Superior temporal gyrus (tissue), 1 donor: ENCODE results near the gene PRG2.
A peak's percentile ranks its signal among the peaks of the same experiment; 100 is the strongest.
"Not testable (repeated sequence)": the region's sequence is repeated elsewhere in the genome, so short reads cannot be mapped to it uniquely, and the experiment has no call there.

Source experiments
- DNase-seq: peaks from one replicate; pipeline ENCODE4 v3.0.0-alpha.2; 2016; ENCODE audit errors: extremely low spot score

PRG2 gene

DNA sequence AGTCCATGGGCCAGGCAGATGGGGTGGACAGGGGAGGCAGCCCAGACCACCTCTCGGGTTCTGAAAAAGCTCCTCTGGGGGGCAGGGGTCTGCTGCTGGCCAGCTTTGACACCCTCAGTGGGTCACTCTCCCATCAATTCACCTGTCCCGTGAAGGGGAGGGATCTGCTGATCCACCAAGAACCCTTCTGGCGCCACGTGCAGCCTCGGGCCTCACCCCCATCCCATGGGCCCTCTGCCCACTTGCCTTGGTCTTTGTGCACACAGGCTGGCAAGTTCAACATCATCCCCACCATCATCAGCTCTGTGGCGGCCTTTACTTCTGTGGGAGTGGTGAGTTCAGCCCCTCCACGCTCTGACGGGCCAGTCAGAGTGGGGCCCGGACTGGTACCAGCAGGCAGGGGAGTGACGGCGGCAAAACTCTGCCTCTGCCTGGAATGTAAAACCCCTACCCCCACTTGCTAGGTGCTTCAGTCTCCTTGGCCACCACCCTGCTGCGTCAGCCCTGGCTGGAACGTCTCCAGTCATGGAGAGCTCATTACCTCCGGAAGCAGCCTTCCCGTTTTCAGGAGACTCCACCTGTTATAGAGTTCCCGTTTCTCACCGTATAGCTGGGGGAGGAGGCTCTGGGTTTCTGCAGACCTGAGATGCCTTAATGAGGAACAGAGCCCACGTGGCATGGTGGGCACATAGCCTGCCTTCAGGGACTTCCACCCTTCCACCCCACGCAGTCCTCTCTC lies 22.2 kb downstream of the PRG2 start:
- DNase-seq: no peak

DNA sequence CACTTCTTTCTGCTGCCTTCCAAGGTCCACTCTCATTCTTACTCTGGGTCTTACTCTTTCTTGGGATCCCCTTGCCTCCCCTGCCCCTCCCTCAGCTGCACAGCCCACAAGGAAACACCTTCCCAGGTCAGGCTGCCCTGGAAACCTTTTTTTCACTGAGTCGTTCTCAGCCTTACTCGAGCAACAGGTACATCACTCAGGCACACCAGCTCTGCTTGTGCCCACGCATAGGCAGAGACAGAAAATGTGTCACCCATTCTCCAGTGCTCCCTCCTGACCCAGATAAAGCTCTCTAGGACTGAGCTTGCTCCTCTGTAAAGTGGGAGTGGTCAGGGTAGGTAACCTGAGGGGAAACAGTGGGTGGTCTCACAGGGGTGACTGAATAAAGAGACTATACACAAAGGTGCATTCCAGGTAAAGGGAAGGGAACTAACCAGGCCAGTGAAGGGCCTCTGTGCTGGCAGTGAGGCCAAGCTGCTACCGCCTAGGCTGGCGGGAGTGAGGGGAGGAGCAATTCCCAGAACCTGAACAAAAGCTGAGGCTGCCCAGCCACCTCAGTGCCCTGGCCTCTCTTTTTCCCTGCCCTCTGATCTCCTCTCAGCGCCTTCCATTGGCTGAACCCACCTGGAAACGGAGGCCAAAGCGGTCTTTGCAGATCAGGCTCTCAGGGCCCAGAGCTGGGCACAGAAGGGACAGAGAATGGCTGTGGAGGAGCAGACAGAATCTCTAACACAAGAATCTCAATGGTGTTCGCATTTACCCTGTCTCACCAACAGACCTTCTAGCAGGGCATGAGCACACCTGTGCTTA lies 25.4 kb downstream of the PRG2 start:
- no peak for DNase-seq

DNA sequence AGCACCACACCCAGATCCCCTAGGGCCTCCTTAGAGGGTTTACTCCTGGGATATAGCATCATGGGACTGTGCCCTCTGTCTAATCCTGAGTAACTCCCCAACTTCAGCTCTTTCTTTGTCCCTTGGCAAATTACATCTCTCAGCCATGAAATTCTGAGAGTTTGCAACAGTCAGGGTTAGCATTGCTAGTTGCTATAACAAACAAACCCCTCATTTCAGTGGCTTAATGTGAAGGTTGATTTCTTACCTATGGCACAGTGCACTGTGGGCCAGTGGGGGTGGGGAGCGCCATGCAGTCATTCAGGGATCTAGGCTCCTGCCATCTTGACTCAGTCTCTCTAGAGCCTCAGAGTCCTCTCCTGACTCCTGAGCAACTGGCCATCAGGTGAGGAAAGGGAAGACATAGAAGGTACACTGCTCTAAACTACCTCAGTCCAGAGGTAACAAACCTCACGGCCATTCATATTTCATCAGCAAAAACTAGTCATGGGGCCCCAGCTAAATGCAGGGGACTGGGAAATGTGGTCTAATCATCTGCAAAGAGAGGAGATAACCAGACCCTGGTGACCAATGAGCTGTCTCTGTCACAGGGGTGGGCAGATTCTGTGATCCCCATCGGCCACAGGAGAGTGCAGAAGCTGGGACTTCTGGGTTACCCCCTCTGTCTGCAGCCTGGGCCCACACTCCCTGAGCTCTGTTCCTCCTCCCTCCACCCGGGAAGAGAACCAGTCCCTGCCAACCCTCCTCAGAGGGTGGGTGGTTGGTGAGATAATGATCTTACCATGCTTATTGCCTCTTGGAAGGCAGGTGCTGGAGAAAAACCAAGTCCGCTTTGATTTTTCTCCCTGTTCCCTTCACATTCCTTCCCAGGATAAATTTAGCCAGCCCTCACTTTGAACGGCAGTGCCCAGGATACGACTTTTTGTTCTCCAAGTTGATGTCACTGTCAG lies 27.0 kb downstream of the PRG2 start:
- peak; percentile 45 for DNase-seq

DNA sequence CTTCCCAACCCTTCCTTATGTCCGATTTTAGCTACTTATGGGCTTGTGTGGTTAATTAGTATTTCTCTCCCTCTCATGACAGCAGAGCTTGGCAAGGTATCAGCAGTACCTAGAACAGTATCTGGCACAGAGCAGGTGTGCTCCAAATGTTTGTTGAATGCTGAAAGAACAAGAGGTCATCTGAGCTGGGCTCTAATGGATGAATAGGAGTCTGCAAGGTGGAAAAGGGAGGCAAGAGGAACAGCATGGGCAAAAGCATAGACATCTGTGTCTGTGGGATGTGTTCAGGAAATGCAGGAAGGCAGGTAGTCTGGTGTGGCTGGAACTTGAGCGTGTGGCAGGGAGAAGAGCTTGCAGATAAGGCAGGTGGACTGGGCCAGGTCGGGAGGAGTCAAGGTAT lies 28.5 kb downstream of the PRG2 start:
- no peak for DNase-seq

DNA sequence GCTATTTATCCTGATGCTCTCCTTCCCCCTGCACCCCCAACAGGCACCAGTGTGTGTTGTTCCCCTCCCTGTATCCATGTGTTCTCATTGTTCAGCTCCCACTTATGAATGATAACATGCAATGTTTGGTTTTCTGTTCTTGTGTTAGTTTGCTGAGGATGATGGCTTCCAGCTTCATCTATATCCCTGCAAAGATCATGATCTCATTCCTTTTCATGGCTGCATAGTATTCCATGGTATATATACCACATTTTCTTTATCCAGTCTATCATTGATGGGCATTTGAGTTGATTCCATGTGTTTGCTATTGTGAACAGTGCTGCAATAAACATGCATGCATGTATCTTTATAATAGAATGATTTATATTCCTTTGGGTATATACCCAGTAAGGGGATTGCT lies 29.0 kb downstream of the PRG2 start:
- DNase-seq: not testable (repeated sequence)

DNA sequence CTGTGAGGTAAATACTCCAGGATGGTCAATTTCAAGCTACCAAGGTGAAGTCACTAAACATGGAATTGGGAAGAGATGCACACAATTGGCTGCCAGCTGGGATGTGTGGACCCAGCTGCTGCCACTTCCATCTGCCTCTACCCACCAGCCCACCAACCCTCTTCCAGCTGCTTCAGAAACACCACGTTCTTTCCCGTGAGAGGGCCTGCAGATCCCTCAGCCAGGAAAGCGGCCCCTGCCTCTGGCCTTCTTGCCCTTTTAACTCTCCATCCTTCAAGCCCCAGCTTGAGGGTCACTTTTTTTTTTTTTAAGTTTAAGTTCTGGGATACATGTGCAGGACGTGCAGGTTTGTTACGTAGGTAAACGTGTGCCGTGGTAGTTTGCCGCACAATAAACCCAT lies 29.5 kb downstream of the PRG2 start:
- no peak for DNase-seq

DNA sequence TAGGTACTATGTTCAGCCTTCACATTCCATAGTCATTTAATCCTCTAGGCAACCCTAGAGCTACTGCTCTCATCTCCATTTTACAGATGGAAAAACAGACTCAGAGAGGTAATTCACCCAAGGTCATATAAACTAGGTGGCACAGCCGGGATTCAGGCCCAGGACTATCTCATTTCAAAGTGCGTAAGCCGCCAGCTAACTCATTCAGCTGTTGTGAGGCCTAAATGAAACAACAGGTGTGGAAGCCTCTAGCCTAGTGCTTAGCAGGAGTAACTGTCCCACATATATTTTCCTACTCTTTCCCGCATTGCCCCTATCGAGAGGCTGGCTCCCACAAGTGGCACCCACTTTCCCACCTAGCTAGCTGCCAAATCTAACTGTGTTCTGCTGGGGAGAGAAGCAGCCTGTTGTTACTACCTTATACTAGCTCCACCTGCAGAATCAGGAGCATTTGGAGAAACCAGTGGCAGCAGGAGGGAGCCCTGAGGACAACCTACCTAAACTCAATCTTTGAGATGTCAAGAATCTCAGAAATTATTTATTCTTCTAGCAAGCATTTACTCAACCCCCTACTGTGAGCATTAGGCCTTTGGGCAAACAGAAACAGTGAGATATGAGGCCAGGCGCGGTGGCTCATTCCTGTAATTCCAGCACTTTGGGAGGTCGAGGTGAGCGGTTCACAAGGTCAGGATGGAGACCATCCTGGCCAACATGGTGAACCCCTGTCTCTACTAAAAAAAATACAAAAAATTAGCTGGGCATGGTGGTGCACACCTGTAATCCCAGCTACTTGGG lies 30.4 kb downstream of the PRG2 start:
- DNase-seq: no peak

DNA sequence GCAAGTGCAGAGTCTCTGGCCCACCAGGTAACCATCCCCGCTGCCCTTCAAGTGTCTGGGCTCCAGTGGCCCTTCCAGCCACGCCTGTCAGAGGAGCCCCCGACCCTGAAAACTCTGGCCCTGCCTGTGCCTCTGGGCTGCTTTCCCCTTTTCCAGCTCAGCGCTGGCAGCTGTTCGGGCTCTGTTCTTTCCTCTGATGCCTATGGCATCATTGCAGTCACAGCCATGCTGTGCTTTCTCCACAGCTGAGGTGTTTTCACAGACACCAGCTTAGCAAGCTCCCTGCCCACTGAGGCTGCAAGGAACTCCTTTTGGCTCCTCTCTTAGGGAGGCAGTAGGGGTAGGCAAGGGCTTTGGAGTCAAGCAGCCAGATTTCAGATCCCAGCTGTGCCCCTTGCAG lies 31.1 kb downstream of the PRG2 start:
- DNase-seq: no peak

DNA sequence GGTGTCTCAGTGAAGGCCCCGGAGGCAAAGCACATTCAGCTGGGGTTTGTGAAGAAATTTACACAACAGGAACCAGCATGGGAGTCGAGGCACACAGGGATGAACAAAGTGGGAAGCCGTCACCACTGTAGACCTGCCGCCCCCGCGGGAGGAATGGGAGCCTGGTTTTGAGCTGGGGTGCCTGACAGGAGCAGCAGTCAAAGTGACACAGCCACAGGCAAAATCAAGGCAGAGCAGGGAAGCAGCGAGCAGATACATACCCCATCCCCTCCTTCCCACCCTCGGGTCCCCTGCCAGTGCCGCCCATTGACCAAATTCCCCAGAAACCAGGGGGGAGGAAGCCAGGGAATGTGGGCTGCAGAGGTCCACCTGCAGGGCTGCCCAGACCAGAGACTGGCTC lies 31.5 kb downstream of the PRG2 start:
- no peak for DNase-seq

DNA sequence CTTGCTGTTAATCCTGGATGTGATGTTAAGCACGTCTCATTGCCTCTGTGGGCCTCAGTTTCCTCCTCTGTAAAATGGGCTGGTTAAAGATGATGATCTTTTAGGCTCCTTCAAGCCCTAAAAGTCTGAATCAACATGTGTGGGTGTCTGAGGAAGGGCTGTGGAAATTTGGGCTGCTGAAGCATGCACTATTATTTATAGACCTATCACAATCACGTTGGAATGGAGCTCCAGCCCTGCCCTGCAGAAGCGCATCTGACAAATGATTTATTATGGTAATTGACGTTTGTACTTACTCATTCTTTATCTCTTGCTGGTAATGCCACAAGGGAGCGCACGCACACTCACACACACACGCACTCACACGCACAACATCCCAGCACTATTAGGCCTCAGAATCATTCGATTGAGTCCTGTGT lies 31.9 kb downstream of the PRG2 start:
- no peak for DNase-seq

DNA sequence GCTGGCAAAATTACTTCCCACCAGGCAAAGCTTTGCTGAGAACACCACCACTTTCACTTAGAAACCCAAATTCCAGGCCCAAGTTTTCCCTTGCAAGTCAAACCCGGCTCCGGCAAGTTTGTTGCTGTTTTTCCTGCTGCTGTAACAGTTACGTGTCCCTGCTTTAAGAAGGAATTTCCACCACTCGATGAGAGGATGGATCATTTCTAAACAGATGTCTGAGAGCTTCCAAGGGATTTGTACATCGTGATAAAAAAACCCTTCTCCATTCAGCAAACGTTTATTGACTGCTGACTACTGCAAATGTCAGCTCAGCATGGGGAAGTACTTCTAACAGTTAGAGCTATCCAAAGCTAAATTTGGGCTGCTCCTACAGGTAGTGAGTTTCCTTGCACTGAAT lies 32.6 kb downstream of the PRG2 start:
- DNase-seq: no peak

DNA sequence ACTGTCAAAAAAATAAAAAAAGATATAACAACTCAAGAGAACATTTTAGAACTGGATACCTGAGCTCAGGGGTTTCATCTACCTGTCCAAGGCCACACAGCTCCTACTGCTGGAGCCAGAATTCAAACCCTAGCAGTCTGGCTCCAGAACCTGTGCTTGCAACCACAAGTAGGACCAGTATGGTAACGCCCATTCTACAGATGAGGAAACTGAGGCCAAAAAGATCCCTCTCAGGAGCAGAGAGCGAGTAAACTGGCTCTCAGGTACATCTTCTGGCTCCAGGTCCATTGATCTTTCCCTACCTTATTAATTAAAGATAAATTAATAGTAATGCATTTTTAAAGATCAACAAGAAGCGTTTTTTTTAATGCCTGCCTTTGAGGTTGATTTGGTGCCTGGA lies 33.1 kb downstream of the PRG2 start:
- no peak for DNase-seq

DNA sequence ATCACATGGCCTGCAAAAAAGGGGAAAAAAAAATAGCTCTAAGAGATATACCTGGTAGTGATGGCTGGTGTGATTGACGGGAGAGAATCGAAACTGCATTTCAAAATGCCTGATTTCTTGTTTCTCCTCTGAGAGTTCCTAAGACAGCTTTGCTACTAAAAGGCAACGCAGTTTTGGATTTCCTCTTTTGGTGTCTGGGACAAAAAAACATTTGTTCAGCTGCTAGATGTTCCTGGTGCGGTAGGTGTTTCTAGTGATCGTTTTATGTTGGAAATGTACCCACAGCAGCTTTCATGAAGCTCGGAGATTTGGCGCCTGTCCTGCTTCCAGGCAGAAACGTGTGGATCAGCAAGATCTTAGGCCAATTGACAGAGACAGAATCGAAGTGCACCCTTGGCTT lies 34.2 kb downstream of the PRG2 start:
- DNase-seq: peak; percentile 60

DNA sequence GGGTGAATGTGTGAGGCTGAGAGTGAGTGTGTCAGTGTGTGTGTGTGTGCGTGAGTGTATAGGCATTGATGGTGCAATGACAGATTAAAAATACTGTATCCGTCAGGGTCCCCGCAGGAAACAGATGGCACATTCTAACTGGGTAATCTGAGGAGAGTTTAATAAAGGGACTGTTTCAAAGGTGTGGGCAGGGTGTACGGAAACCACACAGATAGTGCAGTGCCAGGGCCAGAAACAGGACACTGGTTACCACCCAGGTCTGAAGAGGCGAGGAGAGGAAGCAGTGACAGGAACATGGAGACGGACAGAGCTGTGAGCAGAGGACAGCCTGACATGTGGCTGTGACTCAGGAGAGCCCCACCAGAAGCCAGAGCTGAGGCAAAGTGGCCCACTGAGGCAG lies 35.8 kb downstream of the PRG2 start:
- no peak for DNase-seq

DNA sequence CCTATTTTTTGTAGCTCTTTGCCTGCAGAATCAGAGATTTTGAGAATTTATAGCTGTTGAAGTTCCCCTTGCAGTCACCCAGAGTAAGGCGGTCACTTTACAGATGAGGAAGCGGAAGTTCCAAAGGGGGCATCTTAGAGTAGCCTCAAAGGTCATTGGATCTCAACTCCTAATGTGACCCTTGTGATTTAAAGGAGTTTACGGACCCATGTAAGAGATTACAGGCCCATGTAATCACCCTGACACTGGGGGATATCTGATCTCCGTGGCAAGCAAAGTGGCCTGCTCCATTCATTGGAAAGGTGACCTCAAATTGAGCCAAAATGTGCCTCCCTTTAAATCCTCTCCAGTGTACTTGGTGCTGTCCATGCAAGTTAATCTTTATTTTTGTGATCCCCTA lies 36.6 kb downstream of the PRG2 start:
- DNase-seq: no peak

DNA sequence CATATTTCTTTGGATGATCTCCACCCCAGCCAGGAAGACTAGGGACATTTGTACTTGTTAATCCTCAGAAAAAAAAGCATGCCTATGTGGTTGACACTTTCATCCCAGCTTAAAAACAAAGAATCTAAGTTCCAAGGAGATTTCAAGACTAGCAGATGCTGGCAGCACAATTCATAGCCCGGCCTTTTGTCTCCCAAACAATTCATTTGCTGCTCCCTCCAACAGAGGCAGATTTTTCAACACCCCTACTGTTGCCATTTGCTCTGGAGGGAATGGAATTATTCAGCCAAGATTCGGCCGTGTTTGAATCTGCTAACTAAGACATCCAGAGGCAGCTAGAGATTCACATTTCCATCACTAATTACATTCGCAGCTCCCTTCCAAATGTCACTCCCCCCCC lies 37.0 kb downstream of the PRG2 start:
- DNase-seq: no peak

DNA sequence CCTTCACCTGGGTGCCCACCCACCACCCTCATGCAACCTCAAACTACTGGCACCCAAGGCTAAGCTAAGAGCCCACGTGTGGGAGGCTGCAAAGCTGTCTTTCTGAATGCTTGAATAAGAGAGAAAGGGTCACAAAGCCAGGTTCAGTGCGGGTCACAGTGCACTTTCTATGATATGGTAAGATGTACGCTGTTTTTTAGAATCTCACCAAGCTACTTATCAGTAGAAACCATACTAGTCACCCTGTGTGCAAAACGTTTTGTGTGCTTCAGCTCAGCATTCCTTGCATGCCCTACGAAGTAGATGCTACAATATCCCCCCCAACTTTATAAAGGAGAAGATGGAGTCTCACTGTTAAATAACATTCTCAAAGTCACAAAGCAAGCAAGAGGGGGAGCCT lies 37.4 kb downstream of the PRG2 start:
- DNase-seq: no peak

DNA sequence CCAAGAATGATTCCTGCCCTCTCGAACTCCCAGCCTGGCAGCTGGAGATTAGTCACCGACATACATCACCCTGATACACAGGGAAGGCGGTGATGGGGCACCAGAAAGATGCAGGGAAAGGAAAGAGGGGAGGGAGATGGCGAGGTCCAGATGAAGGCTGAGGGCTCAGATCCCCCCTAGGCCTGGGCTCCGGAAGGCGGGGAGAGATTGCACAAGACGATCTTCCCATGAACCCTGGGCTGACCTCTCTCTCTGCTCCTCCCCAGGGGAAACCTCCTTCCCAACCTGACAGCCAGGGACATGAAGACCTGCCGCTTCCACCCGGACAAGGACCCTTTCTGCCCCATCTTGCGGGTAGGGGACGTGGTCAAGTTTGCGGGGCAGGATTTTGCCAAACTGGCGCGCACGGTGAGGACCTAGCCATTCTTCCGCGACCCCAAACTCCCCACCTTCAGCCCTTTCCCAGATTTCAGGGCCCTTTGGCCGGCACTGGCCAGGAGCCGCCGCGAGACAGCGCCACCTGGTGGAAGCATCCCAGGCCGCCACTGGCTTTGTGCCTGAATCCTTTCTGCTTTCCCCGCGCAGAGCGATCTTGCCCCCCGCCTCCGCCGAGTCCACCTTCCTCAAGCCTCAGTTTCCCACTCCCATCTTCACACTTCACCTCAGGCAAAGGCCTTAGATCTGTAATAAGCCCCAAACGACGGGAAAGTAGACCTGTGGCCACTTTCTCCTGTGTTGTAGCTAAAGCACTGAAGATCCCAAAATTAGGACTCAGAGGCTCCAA lies 40.8 kb downstream of the PRG2 start:
- peak; percentile 59 for DNase-seq

DNA sequence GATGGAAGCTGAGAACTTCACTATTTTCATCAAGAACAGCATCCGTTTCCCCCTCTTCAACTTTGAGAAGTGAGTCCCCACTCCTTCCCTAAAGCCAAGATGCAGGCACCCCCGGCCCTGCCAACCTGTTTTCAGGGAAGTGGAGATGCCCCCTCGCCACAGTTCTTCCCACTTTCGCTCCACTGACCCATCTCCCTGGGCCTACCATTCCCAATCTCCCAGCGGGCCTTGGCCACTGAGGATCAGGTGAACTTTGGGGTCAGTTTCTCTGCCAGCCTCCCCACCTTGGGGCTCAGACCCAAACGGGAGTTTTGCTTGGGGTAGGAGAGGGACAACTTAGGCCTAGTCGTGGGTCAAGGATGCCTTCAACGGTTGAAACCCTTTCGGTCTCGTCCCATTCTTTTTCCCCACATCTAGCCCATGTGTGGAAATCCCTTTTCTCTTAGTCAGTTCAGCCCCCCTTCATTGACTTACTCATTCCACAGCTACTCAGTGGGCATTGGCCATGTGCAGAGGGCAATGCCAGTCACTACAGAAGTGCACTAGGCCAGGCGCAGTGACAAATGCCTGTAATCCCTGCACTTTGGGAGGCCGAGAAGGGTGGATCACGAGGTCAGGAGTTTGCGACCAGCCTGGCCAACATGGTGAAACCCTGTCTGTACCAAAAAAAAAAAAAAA lies 41.7 kb downstream of the PRG2 start:
- no peak for DNase-seq

DNA sequence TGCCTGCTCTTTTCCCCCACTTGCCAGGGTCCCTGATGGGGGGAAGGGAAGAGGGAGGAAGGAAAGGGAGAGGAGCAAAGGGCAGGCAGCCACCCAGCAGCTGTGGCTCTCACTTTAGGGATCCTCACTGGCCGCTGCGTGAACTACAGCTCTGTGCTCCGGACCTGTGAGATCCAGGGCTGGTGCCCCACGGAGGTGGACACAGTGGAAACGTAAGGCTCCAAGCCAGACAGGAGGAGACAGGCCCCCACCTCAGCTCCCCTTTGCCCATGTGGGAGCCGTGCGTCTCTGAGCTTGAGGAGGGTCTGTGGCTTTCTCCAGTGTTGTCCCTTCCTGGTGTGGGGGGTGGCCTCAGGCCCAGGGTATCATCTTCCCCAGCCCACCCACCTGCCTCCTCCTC lies 42.4 kb downstream of the PRG2 start:
- no peak for DNase-seq
